K562 (cell line): ENCODE results near the gene TCOF1. TPM values are rescaled to one million over a fixed set of nuclear protein-coding genes. Genes with fewer than 3 reads are reported as not detected.

Experiments
- ATAC-seq: fragments of 200-7000 bp; cut with Tn5 transposase; 3 replicates; pipeline ENCODE4 v1.9.1; 2020; ENCODE audit warnings: moderate library complexity
- BruUV-seq: library from RNA; stranded (reverse); fragments of 400-500 nt; replicated peaks from 2 replicates; lab custom pipeline; 2021; lab: Mats Ljungman, UMichigan
- CTCF ChIA-PET: fragments of 300-600 bp; formaldehyde crosslinking; extraction: SDS; loops from one replicate; lab custom pipeline; 2021; ENCODE audit warnings: low intra/inter-chr PET ratio; lab: Yijun Ruan, JAX
- POLR2A ChIA-PET: fragments of 300-600, 350-650 bp; sonication (Branson Sonifier 250); formaldehyde crosslinking; extraction: SDS; loops from one replicate; lab custom pipeline; 2021; ENCODE audit warnings: antibody characterized with exemption, inconsistent platforms; lab: Yijun Ruan, JAX
- DNase-seq, 4 experiments: peaks; one replicate each; pipeline versions ENCODE4 v3.0.0 to v3.0.0-alpha.2; 2011 to 2018; ENCODE audit warnings: low spot score in 3 of 4, mixed read lengths in 3 of 4; ENCODE audit errors: extremely low read depth in 1 of 4
- FAIRE-seq: peaks from 2 replicates; lab custom pipeline; 2011; peaks lifted over from hg19 to GRCh38; lab: Jason Lieb, UNC
- H2AFZ ChIP-seq: 2 replicates; pipeline ENCODE4 v1.6.0; 2011; ENCODE audit warnings: low read depth, low read length, control low read depth, inconsistent platforms
- H3K27ac ChIP-seq: fragments of 200-600 bp; 3 replicates; pipeline ENCODE4 v1.8.0; 2011; ENCODE audit warnings: low read depth, mild to moderate bottlenecking, control low read depth, inconsistent platforms, low read length, moderate library complexity, mixed read lengths; ENCODE audit errors: extremely low read depth
- H3K27me3 ChIP-seq, 2 experiments: fragments of 300-600 bp in 1 of 2; 2 replicates in 1 of 2; 3 replicates in 1 of 2; pipeline versions ENCODE4 v1.6.0 to v1.8.0; 2011; ENCODE audit warnings: inconsistent platforms in 2 of 2, low read length in 2 of 2, mild to moderate bottlenecking in 1 of 2, mixed read lengths in 1 of 2, moderate library complexity in 1 of 2; ENCODE audit not compliant: control insufficient read depth in 2 of 2, insufficient read depth in 2 of 2
- H3K36me3 ChIP-seq: fragments of 300-600 bp; 3 replicates; pipeline ENCODE4 v1.8.0; 2011; ENCODE audit warnings: mild to moderate bottlenecking, low read length, inconsistent platforms; ENCODE audit not compliant: control insufficient read depth, insufficient read depth
- H3K4me1 ChIP-seq, 2 experiments: fragments of 200-600 bp in 1 of 2; replicated peaks in 1 of 2; 2 replicates in 1 of 2; 3 replicates in 1 of 2; pipeline versions ENCODE4 v1.5.1 to v1.8.0; 2011; ENCODE audit warnings: inconsistent platforms in 2 of 2, low read length in 2 of 2, mild to moderate bottlenecking in 1 of 2, mixed read lengths in 1 of 2, moderate library complexity in 1 of 2; ENCODE audit not compliant: control insufficient read depth in 2 of 2, insufficient read depth in 2 of 2
- H3K4me2 ChIP-seq: 2 replicates; pipeline ENCODE4 v1.6.1; 2011; ENCODE audit warnings: low read length, control low read depth, inconsistent platforms, mixed read lengths; ENCODE audit not compliant: insufficient read depth
- H3K4me3 ChIP-seq: fragments of 200-600 bp; sonication (generic), shearing (Covaris generic); 2 replicates; pipeline ENCODE4 v1.5.1; 2016; ENCODE audit warnings: control low read depth, inconsistent platforms
- H3K79me2 ChIP-seq: fragments of 200-600 bp; 3 replicates; pipeline ENCODE4 v1.8.0; 2011; ENCODE audit warnings: low read length, inconsistent platforms; ENCODE audit not compliant: control insufficient read depth, insufficient read depth
- H3K9ac ChIP-seq, 2 experiments: 2 replicates each; pipeline versions ENCODE4 v1.6.0 to v1.6.1; 2011; ENCODE audit warnings: low read depth in 2 of 2, low read length in 2 of 2, control low read depth in 1 of 2, inconsistent platforms in 1 of 2, mild to moderate bottlenecking in 1 of 2, mixed read lengths in 1 of 2; ENCODE audit not compliant: insufficient read depth in 1 of 2
- H3K9me1 ChIP-seq: one replicate; pipeline ENCODE4 v1.6.0; 2011; ENCODE audit warnings: inconsistent platforms, mild to moderate bottlenecking, low read length, moderate library complexity; ENCODE audit not compliant: control insufficient read depth, insufficient read depth
- H3K9me3 ChIP-seq: replicated peaks from 2 replicates; pipeline ENCODE4 v1.5.1; 2011; ENCODE audit warnings: low read depth, low read length, inconsistent platforms; ENCODE audit not compliant: control insufficient read depth, insufficient read depth
- H4K20me1 ChIP-seq: replicated peaks from 2 replicates; pipeline ENCODE4 v1.6.1; 2011; ENCODE audit warnings: low read length, inconsistent platforms, mixed read lengths; ENCODE audit not compliant: control insufficient read depth, insufficient read depth
- CBX3 ChIP-seq, 2 experiments: IDR thresholded peaks; 1 replicate in 1 of 2; 2 replicates in 1 of 2; pipeline ENCODE4 v1.6.1; 2012; ENCODE audit warnings: inconsistent platforms in 2 of 2, low read length in 2 of 2, borderline replicate concordance in 1 of 2, control low read depth in 1 of 2
- EP400 ChIP-seq: fragments of 450-650 bp; IDR thresholded peaks from 2 replicates; pipeline ENCODE4 v1.6.1; 2017; ENCODE audit warnings: antibody characterized with exemption, mild to moderate bottlenecking, moderate library complexity
- GTF2E2 ChIP-seq: fragments of 200-800 bp; sonication (Bioruptor generic); IDR thresholded peaks from 2 replicates; pipeline ENCODE4 v1.6.1; 2016; ENCODE audit warnings: missing genetic modification characterization, missing compliant biosample characterization
- GTF2F1 ChIP-seq: IDR thresholded peaks from 2 replicates; pipeline ENCODE4 v1.6.1; 2011; ENCODE audit warnings: low read depth, low read length, improper control_type of control experiment
- KLF13 ChIP-seq: fragments of 450-650 bp; IDR thresholded peaks from 2 replicates; pipeline ENCODE4 v1.6.1; 2016; ENCODE audit warnings: missing genetic modification characterization, low read depth, mild to moderate bottlenecking, missing compliant biosample characterization, moderate library complexity, borderline replicate concordance
- MYC ChIP-seq, 2 experiments: fragments of 250-450 bp in 1 of 2; sonication (Bioruptor Pico) in 1 of 2; IDR thresholded peaks; 2 replicates each; pipeline versions ENCODE4 v1.5.1 to v1.6.1; 2012 to 2021; ENCODE audit warnings: low read depth in 2 of 2, borderline replicate concordance in 1 of 2, improper control_type of control experiment in 1 of 2, low read length in 1 of 2, mild to moderate bottlenecking in 1 of 2, moderate library complexity in 1 of 2
- NCOA1 ChIP-seq: fragments of 450-650 bp; IDR thresholded peaks from 2 replicates; pipeline ENCODE4 v1.6.1; 2016; ENCODE audit warnings: low read depth
- NR2C1 ChIP-seq, 2 experiments: fragments of 450-650 bp; IDR thresholded peaks; 2 replicates each; pipeline ENCODE4 v1.6.1; 2017; ENCODE audit warnings: mild to moderate bottlenecking in 2 of 2, antibody characterized with exemption in 1 of 2, inconsistent platforms in 1 of 2, missing compliant biosample characterization in 1 of 2, missing genetic modification characterization in 1 of 2
- TAF7 ChIP-seq: fragments of 450-650 bp; IDR thresholded peaks from 2 replicates; pipeline ENCODE4 v1.6.1; 2016; ENCODE audit warnings: missing genetic modification characterization, missing compliant biosample characterization
- TSHZ1 ChIP-seq: fragments of 250-450 bp; sonication (Bioruptor Pico); IDR thresholded peaks from 2 replicates; pipeline ENCODE4 v1.4.0; 2020; ENCODE audit warnings: mild to moderate bottlenecking, moderate library complexity
- XRCC5 ChIP-seq: fragments of 200-400 bp; formaldehyde crosslinking; IDR thresholded peaks from 2 replicates; pipeline ENCODE4 v1.6.1; 2017; ENCODE audit warnings: low read depth, mild to moderate bottlenecking, low read length
- ZNF280B ChIP-seq: fragments of 250-450 bp; sonication (Bioruptor Pico); IDR thresholded peaks from 2 replicates; pipeline ENCODE4 v1.5.1; 2021; ENCODE audit warnings: mild to moderate bottlenecking
- ZNF398 ChIP-seq: fragments of 250-450 bp; sonication (Bioruptor Pico); IDR thresholded peaks from 2 replicates; pipeline ENCODE4 v1.8.0; 2021; ENCODE audit warnings: moderate library complexity, mild to moderate bottlenecking, inconsistent platforms
- ZNF644 ChIP-seq: fragments of 200-800 bp; sonication (Bioruptor generic); IDR thresholded peaks from 2 replicates; pipeline ENCODE4 v1.6.1; 2016; ENCODE audit warnings: low read depth, missing genetic modification characterization, missing compliant biosample characterization
- ZZZ3 ChIP-seq: fragments of 450-650 bp; IDR thresholded peaks from 2 replicates; pipeline ENCODE4 v1.6.1; 2016; ENCODE audit warnings: antibody characterized with exemption, mild to moderate bottlenecking, moderate library complexity
- WGBS: fragments of 100-300 bp; shearing (Covaris generic); methylation state at CpG from one replicate; pipeline ENCODE4 v1.1.6; 2016; ENCODE audit warnings: low coverage, mixed read lengths; ENCODE audit not compliant: insufficient coverage; ENCODE audit errors: missing lambda C conversion rate; 5-methylcytosine and 5-hydroxymethylcytosine counted together
- in situ Hi-C: fragments of 300-500 bp; cut with MboI; formaldehyde crosslinking; loops from 4 replicates; pipeline ENCODE4 v1.15.0; 2018; ENCODE audit warnings: inconsistent platforms, mixed read lengths
- intact Hi-C: fragments of 100-400 bp; cut with micrococcal nuclease; formaldehyde crosslinking; loops from 2 replicates; pipeline ENCODE4 v1.14.2; 2022
- polyA plus RNA-seq, 8 experiments: library from polyadenylated mRNA; depleted of rRNA in 4 of 8; stranded (reverse) in 5 of 8; unstranded in 3 of 8; fragments of >200 nt; fragmentation: Nextera tagmentation in 2 of 8; fragmentation: Illumina TruSeq in 1 of 8; extraction: Ambion mirVana in 2 of 8; extraction: Trizol in 1 of 8; gene quantifications; 2 replicates each; pipeline versions ENCODE4 v1.2.1 to v1.2.3, GENCODE V29; 2011 to 2014; ENCODE audit warnings: inconsistent platforms in 1 of 8, missing spikeins in 1 of 8
- total RNA-seq, 7 experiments: library from RNA; depleted of rRNA in 6 of 7; stranded (reverse); fragments of >200 nt in 6 of 7; fragmentation: Illumina TruSeq in 2 of 7; extraction: Trizol in 2 of 7; gene quantifications; 2 replicates each; pipeline versions ENCODE4 v1.2.1 to v1.2.3, GENCODE V29; 2011 to 2021; ENCODE audit warnings: low replicate concordance in 1 of 7

TCOF1 gene
- total and polyA plus RNA-seq, 9 of the 15 experiments (the other 6 are each of a cell fraction or from before 2014, with no cell fraction given), result 9.8 to 134 (median 61.7) TPM

- Histone ChIP-seq H3K4me2 (no peak overlapping the region), H3K36me3 (no peaks in the 10 kb centered on the region), H3K4me3 (no peak overlapping the region), H3K9ac (no peak overlapping the region), H3K9me1 (no peaks in the 10 kb centered on the region), H3K79me2 (no peaks in the 10 kb centered on the region), H4K20me1 (peaks cover 2% of the 10 kb centered on the region; the same call in 1 of the 2 replicates), H3K4me1 (peaks cover 0 to 4% of the 10 kb centered on the region in 2 experiments; a peak in 2 of 5 replicates)
- 7% methylated on average over 1 of the region's 1 CpG for WGBS
- DNase-seq (no peak), ATAC-seq (no peak), FAIRE-seq (no peak)
- CTCF ChIA-PET, result no interaction called here
- BruUV-seq, result no TSS peak
- TF ChIP-seq NCOA1 (no peak), ZNF398 (CRISPR knock-in tag) (no peak), TSHZ1 (no peak), GTF2E2 (no peak), MYC (IDR thresholded peaks at IDR 0.05; ENCODE audit: low read depth, low read length) (no peak), MYC (CRISPR knock-in tag; IDR thresholded peaks at IDR 0.05; ENCODE audit: borderline replicate concordance, low read depth) (no peak), TAF7 (tag) (no peak), ZZZ3 (no peak), NR2C1 (IDR thresholded peaks at IDR 0.05) (no peak), NR2C1 (tag; IDR thresholded peaks at IDR 0.05) (no peak), ZNF280B (CRISPR knock-in tag) (no peak), XRCC5 (no peak), EP400 (no peak), GTF2F1 (no peak), KLF13 (tag) (no peak), ZNF644 (tag) (no peak), CBX3 (IDR thresholded peaks at IDR 0.05; ENCODE audit: borderline replicate concordance in 1 of 2, low read length in 2 of 2) (no peak)
- TF ChIP-seq, all 486 proteins: peak for 0
- POLR2A ChIA-PET, result no interaction called here
- Histone ChIP-seq H3K9me3 (no peaks in the 10 kb centered on the region; the same call in 1 of the 2 replicates), H3K27ac (no peak overlapping the region), H2AFZ (no peak overlapping the region), H3K27me3 (peaks cover 2 to 28% of the 10 kb centered on the region in 2 experiments; a peak in 3 of 5 replicates)
- intact Hi-C loops, result no loop called here
- in situ Hi-C loops, result no loop called here
Observed at GRCh38 chr5:150321211-150321610, 36.3 kb upstream of the TCOF1 start.
